ENCODE measurements around the gene ELL. TPM values are rescaled to one million over a fixed set of nuclear protein-coding genes. Genes with fewer than 3 reads are reported as not detected.

ELL gene
- total and polyA plus RNA-seq, 9 of the 15 experiments (the other 6 are each of a cell fraction or from before 2014, with no cell fraction given) = 0.24 to 22.5 (median 4.1) TPM

DNA sequence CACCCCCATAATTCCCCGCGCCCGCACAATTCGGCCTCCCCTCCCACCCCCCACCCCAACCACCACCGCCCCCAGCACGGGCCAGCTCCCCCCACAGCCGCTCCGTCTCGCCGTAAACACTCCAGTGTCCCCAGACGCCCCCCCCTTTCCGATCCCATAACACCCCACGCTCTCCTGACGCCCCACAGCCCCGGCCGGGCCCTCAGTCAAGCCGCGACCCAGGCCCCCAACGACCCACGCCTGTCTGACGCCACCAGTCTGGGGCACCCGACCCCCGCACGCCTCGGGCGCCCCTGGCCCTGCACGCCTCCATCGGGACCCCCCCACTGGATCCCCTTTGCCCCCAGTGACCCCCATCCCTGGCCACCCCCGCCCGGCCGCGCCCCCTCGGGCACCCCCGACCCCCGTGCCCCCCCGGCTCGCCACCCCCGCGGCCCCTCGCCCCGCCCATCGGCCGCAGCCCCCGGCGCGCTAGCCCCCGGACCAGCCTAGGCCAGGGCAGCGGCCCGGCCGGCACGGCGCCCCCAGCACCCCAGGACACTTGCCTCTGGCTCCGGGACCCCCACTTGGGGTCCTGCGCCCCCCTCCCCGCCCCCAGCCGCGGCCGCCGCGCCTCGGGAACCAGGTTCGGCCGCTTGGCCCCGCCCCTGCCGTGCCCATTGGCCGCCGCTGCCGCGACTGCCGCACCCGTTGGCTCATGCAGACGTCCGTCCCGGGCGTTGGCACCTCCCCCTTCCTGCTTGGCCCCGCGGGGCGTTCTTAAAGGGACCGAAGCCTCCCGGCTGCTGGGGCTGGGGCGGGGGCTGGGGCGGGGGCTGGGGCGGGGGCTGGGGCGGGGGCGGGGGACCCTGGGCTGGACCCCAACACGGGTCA is 21.3 kb upstream of the ELL start, which contains the start of gene FKBP8 (continued):
- TF ChIP-seq, protein P1, sequence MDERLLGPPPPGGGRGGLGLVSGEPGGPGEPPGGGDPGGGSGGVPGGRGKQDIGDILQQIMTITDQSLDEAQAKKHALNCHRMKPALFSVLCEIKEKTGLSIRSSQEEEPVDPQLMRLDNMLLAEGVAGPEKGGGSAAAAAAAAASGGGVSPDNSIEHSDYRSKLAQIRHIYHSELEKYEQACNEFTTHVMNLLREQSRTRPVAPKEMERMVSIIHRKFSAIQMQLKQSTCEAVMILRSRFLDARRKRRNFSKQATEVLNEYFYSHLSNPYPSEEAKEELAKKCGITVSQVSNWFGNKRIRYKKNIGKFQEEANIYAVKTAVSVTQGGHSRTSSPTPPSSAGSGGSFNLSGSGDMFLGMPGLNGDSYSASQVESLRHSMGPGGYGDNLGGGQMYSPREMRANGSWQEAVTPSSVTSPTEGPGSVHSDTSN (CRISPR knock-in tag; IDR thresholded peaks at IDR 0.05; ENCODE audit: low read depth) = peak; percentile 91
- TF ChIP-seq, protein P1 (tag; conservative IDR thresholded peaks at IDR 0.05; ENCODE audit: low read depth) = no peak
- TF ChIP-seq FOXA3 (CRISPR knock-in tag; conservative IDR thresholded peaks at IDR 0.05 in 1 of 2, IDR thresholded peaks at IDR 0.05 in 1 of 2) (no peak), RBBP5 (IDR thresholded peaks at IDR 0.05; ENCODE audit: borderline replicate concordance, insufficient read depth, low read length, poor library complexity, severe bottlenecking) (peak; percentile 6), SRSF7 (optimal IDR thresholded peaks at IDR 0.05; ENCODE audit: low read depth, low read length) (no peak), MYBL2 (IDR thresholded peaks at IDR 0.05; ENCODE audit: low read depth) (no peak), MYBL2 (CRISPR knock-in tag; IDR thresholded peaks at IDR 0.05; ENCODE audit: borderline replicate concordance) (no peak), XRCC4 (IDR thresholded peaks at IDR 0.05; ENCODE audit: extremely low read depth, insufficient read depth, insufficient read length) (no peak), FOS (IDR thresholded peaks at IDR 0.05; ENCODE audit: extremely low read depth, insufficient read length) (peak; percentile 95), MIER1 (IDR thresholded peaks at IDR 0.05; ENCODE audit: low read depth) (no peak), CAMTA2 (CRISPR knock-in tag; conservative IDR thresholded peaks at IDR 0.05) (no peak), ZNF780A (CRISPR knock-in tag; IDR thresholded peaks at IDR 0.05) (no peak), TAL1 (IDR thresholded peaks at IDR 0.05) (no peak)
- TF ChIP-seq, protein P2, sequence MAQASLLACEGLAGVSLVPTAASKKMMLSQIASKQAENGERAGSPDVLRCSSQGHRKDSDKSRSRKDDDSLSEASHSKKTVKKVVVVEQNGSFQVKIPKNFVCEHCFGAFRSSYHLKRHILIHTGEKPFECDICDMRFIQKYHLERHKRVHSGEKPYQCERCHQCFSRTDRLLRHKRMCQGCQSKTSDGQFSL (CRISPR knock-in tag; IDR thresholded peaks at IDR 0.05) = peak; percentile 58; the same call in 1 of the 2 replicates
- TF ChIP-seq, protein P2 (tag; IDR thresholded peaks at IDR 0.05) = peak in 1 of 2 experiments; percentile 82; a peak in 2 of 4 replicates
- TF ChIP-seq, protein P3, sequence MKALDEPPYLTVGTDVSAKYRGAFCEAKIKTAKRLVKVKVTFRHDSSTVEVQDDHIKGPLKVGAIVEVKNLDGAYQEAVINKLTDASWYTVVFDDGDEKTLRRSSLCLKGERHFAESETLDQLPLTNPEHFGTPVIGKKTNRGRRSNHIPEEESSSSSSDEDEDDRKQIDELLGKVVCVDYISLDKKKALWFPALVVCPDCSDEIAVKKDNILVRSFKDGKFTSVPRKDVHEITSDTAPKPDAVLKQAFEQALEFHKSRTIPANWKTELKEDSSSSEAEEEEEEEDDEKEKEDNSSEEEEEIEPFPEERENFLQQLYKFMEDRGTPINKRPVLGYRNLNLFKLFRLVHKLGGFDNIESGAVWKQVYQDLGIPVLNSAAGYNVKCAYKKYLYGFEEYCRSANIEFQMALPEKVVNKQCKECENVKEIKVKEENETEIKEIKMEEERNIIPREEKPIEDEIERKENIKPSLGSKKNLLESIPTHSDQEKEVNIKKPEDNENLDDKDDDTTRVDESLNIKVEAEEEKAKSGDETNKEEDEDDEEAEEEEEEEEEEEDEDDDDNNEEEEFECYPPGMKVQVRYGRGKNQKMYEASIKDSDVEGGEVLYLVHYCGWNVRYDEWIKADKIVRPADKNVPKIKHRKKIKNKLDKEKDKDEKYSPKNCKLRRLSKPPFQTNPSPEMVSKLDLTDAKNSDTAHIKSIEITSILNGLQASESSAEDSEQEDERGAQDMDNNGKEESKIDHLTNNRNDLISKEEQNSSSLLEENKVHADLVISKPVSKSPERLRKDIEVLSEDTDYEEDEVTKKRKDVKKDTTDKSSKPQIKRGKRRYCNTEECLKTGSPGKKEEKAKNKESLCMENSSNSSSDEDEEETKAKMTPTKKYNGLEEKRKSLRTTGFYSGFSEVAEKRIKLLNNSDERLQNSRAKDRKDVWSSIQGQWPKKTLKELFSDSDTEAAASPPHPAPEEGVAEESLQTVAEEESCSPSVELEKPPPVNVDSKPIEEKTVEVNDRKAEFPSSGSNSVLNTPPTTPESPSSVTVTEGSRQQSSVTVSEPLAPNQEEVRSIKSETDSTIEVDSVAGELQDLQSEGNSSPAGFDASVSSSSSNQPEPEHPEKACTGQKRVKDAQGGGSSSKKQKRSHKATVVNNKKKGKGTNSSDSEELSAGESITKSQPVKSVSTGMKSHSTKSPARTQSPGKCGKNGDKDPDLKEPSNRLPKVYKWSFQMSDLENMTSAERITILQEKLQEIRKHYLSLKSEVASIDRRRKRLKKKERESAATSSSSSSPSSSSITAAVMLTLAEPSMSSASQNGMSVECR (CRISPR knock-in tag; IDR thresholded peaks at IDR 0.05) = 0 out of 2 replicates have a peak, but pooled peaks have one; percentile 17
- TF ChIP-seq, protein P4, sequence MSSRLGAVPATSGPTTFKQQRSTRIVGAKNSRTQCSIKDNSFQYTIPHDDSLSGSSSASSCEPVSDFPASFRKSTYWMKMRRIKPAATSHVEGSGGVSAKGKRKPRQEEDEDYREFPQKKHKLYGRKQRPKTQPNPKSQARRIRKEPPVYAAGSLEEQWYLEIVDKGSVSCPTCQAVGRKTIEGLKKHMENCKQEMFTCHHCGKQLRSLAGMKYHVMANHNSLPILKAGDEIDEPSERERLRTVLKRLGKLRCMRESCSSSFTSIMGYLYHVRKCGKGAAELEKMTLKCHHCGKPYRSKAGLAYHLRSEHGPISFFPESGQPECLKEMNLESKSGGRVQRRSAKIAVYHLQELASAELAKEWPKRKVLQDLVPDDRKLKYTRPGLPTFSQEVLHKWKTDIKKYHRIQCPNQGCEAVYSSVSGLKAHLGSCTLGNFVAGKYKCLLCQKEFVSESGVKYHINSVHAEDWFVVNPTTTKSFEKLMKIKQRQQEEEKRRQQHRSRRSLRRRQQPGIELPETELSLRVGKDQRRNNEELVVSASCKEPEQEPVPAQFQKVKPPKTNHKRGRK (tag; IDR thresholded peaks at IDR 0.05) = no peak
